Thyroid gland (tissue), 4 donors: ENCODE results near the gene SRSF12.
A peak's percentile ranks its signal among the peaks of the same experiment; 100 is the strongest.

ENCODE experiments used
- CTCF ChIP-seq, 6 experiments: fragments of 200-600 bp in 3 of 6; fragments of 450-650 bp in 3 of 6; sonication (generic) in 3 of 6; IDR thresholded peaks; one replicate each; pipeline ENCODE4 v1.5.1; 2016 to 2019; ENCODE audit warnings: antibody characterized with exemption in 6 of 6, mild to moderate bottlenecking in 2 of 6, inconsistent platforms in 1 of 6, moderate library complexity in 1 of 6
- POLR2A ChIP-seq, 2 donors: fragments of 450-650 bp; IDR thresholded peaks; one replicate each; pipeline ENCODE4 v1.6.1; 2017; ENCODE audit warnings: antibody characterized with exemption in 2 of 2, mild to moderate bottlenecking in 2 of 2, moderate library complexity in 1 of 2

GRCh38 chr6:89081423-89082322 is 36.2 kb downstream of the SRSF12 start:
- TF ChIP-seq CTCF (IDR thresholded peaks at IDR 0.05) (no peak), POLR2A (IDR thresholded peaks at IDR 0.05) (peak; percentile 17 to 95)
